Hypothalamus (tissue), 51 donors: ENCODE results near the gene MFAP3.
"Not testable (repeated sequence)": the region's sequence is repeated elsewhere in the genome, so short reads cannot be mapped to it uniquely, and the experiment has no call there.

Experiments used
- DNase-seq, 51 donors: peaks; one replicate each; lab custom pipeline; 2025; lab: John Stamatoyannopoulos, UW

Gene MFAP3

DNA sequence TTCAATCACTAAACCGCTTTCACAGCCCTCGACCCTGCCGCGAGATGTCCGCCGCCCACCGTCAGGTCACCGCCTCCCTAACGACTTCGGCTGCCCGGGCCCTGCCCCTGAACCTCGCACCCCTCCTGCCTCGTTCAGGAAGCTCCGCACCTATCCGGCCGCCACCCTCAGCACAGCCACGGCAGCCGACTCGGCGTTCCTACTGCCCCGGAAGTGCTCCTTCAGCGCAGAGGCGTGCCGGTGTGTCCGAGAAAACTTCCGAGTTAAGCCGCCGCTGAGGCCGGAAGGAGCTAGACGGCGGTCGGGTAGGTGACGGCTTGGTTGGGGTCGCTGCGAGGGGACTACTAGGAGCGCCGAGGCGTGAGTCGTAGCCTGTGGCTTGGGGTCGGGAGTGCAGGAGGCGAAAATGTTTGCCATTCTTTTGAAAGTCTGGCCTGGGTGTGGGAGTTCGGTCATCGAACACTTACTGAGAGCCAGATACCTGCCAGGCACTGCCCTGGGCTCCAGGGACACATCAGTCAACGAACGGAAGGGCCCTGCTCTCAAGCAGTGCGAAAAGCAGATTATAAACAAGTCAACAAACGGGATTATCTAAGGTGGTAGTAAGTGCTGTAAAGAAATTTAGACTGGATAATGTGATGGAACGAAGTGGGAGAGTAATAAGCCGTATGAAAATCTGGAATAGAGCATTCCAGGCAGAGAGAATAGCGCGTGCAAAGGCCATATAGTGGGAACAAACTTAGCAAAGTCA is at the start of gene MFAP3, which contains the start of gene FAM114A2:
MFAP3 (plus strand) TSS at position 261 of the 751 bp plus-strand sequence. CDS start 10,756 bp downstream, outside the sequence.
FAM114A2 (minus strand) TSS at position 204 of the 751 bp plus-strand sequence. CDS start 3,957 bp downstream, outside the sequence.
- DNase-seq, result peak in 50 of 51 donors; percentile 12 to 86 (median 71)

DNA sequence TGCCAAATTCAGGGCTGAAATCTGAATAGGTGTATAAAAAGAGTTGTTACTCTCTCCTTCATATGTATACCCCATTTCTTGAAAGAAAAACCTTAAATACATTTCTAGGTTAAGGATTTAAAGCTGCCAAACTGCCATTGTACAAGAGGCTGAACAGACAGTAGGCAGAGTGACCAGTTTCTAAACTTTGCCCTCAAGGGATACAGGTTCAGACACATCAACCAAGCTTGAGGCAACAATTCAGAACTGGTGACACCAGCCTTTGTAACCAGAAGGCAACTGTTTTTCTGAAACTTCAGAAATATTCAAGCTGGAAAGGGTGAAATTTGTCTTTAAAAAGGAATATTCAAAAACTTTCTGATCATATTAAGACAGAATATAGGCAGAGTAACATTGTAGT is 47.6 kb upstream of the MFAP3 start:
- DNase-seq, result no peak

- DNase-seq, result no peak
Observed at GRCh38 chr5:153998010-153998409, 40.8 kb upstream of the MFAP3 start.

- no peak for DNase-seq
Observed at GRCh38 chr5:153998768-153999167, 40.0 kb upstream of the MFAP3 start.

- no peak for DNase-seq
Observed at GRCh38 chr5:153999995-154000394, 38.8 kb upstream of the MFAP3 start.

GRCh38 chr5:154000703-154001102 is 38.1 kb upstream of the MFAP3 start:
- DNase-seq, result no peak

DNA sequence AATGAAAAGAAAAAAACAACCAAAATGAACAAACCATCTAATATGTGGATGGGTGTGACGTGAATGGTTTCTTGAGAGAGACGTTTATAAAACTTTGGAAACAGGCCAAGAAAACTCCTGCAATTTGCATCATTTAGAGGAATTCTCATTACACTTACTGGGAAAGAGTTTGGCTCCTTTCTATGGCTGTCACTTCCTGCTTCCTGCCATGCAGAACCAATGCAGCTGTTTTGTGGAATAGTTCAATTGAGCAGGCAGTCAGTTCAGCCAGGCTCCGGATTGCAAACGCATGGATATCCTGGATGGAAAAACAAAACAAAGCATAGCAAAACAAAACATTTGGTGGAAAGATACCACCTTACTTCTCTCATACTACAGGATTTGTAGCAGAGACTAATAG is 36.7 kb upstream of the MFAP3 start:
- no peak for DNase-seq

- no peak for DNase-seq
Observed at GRCh38 chr5:154002511-154003020, 36.2 kb upstream of the MFAP3 start.

GRCh38 chr5:154005648-154006047 is 33.1 kb upstream of the MFAP3 start:
- DNase-seq, result no peak

DNA sequence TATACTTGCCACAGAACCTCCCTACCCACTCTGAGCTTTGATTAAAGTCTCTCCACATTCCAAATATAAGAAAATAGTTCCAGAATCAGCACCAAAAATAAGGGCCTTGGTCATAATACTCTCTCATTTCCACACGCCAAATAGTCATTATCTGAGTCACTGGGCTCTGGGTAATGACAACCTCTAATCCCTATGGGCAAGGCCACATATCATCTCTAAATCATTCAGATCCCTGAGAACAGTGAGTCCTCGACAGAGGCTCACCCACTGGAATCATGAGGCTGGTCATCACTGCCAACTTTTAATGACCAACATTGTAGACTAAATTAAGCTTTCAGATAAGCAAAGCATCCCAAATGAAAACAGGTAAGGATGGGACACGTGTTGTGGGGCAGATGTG is 28.1 kb upstream of the MFAP3 start:
- DNase-seq, result no peak

DNA sequence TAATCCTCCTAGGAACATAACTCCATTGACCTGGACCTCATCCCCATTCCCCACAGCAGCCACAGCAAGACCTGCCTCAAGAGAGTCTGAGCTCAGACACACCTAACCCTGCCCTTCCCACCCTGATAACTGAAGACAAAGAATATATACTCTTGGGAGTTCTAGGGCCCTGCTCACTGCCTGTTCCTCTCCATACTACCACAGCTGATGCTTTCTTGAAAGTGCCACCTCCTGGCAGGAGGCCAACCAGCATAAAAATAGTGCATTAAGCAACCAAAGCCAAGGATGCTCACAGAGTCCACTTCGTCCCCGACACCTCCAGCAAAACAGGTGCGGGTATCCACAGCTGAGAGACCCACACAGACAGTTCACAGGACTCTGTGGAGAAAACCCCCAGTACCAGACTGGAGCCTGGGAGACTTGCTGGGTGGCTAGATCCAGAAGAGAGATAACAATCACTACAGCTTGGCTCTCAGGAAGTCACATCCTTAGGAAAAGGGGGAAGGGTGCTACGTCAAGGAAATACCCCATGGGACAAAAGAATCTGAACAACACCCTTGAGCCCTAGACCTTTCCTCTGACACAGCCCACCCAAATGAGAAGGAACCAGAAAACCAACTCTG is 23.6 kb upstream of the MFAP3 start:
- DNase-seq, result no peak

- not testable (repeated sequence) for DNase-seq
Observed at GRCh38 chr5:154018919-154019318, 19.8 kb upstream of the MFAP3 start.

DNA sequence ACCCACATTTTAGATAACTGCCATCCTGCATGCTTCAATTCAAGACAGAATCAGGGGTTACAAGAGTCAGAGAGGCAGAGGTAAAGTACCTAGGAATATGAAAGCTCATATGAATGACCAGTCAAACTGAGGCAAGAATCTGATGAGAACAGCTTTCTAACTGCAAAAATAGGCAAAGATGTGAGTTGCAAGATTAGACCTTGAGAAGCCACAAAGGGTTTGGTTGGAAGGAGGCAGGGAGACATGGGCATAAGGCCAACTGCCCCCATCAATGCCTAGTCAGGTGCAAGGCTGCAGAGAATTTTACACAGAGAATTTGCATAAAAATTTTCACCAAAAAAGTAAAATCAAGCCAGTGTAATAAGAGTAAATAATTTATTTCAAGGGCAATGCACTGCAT is 12.8 kb upstream of the MFAP3 start:
- DNase-seq, result no peak

DNA sequence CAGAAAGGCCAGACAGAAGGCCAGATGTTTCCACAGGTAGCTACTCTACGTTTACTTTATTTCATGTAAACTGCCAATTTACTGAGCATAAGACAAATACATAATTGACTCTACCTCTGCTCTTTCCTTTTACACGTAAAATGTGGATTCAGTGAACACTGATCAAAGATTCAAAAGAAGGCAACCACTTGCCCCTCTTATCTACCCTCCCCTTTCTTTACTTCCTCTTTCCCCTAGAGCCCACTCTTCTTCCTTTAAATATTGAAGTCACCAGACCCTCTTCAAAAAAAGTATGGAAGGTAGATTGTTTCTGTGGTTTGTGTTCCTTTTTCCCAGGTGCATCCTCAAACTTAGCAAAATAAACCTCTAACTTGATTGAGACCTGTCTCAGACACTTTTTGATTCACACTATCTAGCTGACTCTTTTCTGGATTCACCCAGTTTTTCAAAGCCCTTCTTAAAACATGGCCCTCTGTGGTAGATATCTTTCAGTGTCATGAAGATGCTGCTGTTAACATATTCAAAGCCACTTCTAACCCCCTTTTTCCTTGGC is 6.8 kb upstream of the MFAP3 start:
- no peak for DNase-seq

DNA sequence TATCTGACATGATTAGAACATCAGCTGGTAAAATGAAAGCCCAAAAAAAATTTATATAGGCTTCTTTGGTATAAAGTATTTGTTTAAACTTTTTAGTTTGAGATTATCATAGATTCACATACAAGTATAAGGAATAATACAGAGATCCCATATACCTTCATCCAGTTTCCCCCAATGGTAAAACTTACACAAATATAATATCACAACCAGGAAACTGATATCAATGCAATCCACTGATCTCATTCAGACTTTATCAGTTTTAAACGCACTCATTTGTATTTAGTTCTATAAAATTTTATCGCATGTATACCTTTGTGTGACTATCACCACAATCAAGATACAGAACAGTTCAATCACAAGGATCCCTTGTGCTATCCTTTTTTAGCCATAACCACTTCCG is 3.8 kb upstream of the MFAP3 start:
- DNase-seq, result no peak

GRCh38 chr5:154038261-154038706 is 483 bp upstream of the MFAP3 start:
- peak in 4 of 51 donors; percentile 7 to 44 (median 16) for DNase-seq

GRCh38 chr5:154039458-154039829 is 677 bp downstream of the MFAP3 start:
- DNase-seq, result no peak

- DNase-seq, result no peak
Observed at GRCh38 chr5:154042766-154043165, 4.0 kb downstream of the MFAP3 start.

DNA sequence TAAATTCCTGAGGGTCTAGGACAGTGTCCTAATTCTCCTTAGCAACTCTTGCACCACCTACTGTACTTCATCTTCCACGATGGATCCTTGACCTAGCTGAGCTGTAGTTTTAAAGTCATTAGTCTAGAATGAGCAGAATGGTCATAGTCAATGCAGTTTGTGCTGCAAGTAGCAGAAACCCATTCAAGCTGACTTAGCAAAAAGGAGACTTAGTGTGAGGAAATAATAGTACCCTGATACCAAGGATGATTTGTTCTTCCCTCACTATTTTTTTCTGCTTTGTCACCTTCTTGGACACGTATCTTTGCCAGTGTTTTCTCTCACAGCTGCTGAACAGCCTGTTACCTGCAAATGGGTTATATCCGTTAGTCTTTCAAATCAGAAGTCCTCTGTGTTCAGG is 5.3 kb downstream of the MFAP3 start:
- no peak for DNase-seq

GRCh38 chr5:154044581-154044980 is 5.8 kb downstream of the MFAP3 start:
- no peak for DNase-seq

DNA sequence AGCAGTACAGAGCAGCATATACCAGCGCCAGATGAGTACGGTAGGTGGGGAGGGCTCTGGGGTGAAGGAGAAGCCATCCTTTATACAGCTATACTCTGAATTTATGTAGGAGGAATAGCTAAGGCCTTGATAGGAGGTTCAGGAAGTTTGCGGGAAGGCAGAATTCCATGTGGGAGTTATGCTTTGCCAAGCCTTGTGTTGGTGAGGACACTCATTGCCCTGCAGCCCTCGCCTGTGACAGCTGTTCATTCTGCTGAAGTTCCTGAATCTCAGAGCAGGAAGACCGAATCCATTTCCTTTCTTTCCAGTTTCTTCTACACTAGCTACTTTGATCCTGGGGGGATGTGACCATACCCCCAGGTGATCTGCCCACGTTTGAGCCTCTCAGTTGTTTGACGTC is 7.7 kb downstream of the MFAP3 start:
- no peak for DNase-seq

DNA sequence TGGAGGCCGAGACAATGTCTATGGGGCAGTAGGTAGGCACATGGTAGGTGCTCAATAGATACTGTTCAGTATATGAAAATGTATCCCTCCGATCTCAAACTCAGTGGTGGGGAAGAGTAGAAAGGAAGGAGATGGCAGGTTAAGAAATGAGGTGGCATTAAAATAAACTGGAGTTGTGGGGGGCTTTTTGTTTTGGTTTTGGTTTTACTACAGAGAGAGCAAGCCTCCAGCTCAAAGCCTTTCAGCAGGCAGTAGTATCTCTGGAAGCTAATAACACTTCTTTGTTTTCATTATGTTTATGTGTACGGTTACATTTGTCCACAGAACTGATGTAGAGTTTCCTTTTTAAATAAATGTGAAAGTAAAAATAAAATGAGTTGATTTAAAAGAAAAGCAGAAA is 8.6 kb downstream of the MFAP3 start:
- no peak for DNase-seq
